HepG2 (cell line): ENCODE data around the gene SEC31B. TPM values are rescaled to one million over a fixed set of nuclear protein-coding genes. Genes with fewer than 3 reads are reported as not detected.

Experiments used
- ATAC-seq: fragments of 200-7000 bp; cut with Tn5 transposase; 3 replicates; pipeline ENCODE4 v1.9.1; 2020; ENCODE audit warnings: mild to moderate bottlenecking, moderate library complexity
- BruUV-seq: library from RNA; stranded (reverse); fragments of 400-500 nt; replicated peaks from 2 replicates; lab custom pipeline; 2021; lab: Mats Ljungman, UMichigan
- CTCF ChIA-PET: fragments of 300-600 bp; formaldehyde crosslinking; extraction: SDS; loops from one replicate; lab custom pipeline; 2021; ENCODE audit warnings: low total read pairs, inconsistent platforms, low intra/inter-chr PET ratio; lab: Yijun Ruan, JAX
- POLR2A ChIA-PET: fragments of 350-600 bp; sonication (Branson Sonifier 250); formaldehyde crosslinking; loops from one replicate; lab custom pipeline; 2020; ENCODE audit warnings: antibody characterized with exemption, inconsistent platforms; lab: Yijun Ruan, JAX
- DNase-seq: peaks from one replicate; pipeline ENCODE4 v3.0.0-alpha.2; 2015; ENCODE audit warnings: low spot score
- FAIRE-seq: peaks from 3 replicates; lab custom pipeline; 2011; peaks lifted over from hg19 to GRCh38; lab: Jason Lieb, UNC
- H2AFZ ChIP-seq: one replicate; pipeline ENCODE4 v1.6.1; 2011; ENCODE audit warnings: low read length, inconsistent platforms
- H3K27ac ChIP-seq: fragments of 300-600 bp; 3 replicates; pipeline ENCODE4 v1.8.0; 2011; ENCODE audit warnings: mixed run types, mild to moderate bottlenecking, mixed read lengths, low read length, inconsistent platforms; ENCODE audit not compliant: insufficient read depth; ENCODE audit errors: extremely low read length
- H3K27me3 ChIP-seq, 2 experiments: fragments of 200-600 bp in 1 of 2; 2 replicates in 1 of 2; 3 replicates in 1 of 2; pipeline versions ENCODE4 v1.6.0 to v1.8.0; 2011; ENCODE audit warnings: low read length in 2 of 2, mild to moderate bottlenecking in 2 of 2, moderate library complexity in 2 of 2, inconsistent platforms in 1 of 2; ENCODE audit not compliant: insufficient read depth in 2 of 2, control insufficient read depth in 1 of 2
- H3K36me3 ChIP-seq, 2 experiments: fragments of 200-600 bp in 1 of 2; replicated peaks in 1 of 2; 2 replicates in 1 of 2; 3 replicates in 1 of 2; pipeline versions ENCODE4 v1.5.1 to v1.8.0; 2011; ENCODE audit warnings: low read length in 2 of 2, inconsistent platforms in 1 of 2; ENCODE audit not compliant: insufficient read depth in 2 of 2, control insufficient read depth in 1 of 2
- H3K4me1 ChIP-seq: 2 replicates; pipeline ENCODE4 v1.5.1; 2012; ENCODE audit warnings: low read length, inconsistent platforms; ENCODE audit not compliant: insufficient read depth
- H3K4me2 ChIP-seq: 2 replicates; pipeline ENCODE4 v1.6.0; 2011; ENCODE audit warnings: low read depth, low read length, inconsistent platforms
- H3K4me3 ChIP-seq, 3 experiments: fragments of 200-600 bp in 1 of 3; sonication (generic), shearing (Covaris generic) in 1 of 3; replicated peaks in 1 of 3; 2 replicates each; pipeline ENCODE4 v1.5.1; 2011 to 2016; ENCODE audit warnings: low read length in 3 of 3, inconsistent platforms in 2 of 3, low read depth in 2 of 3, mild to moderate bottlenecking in 2 of 3, control low read depth in 1 of 3, mixed read lengths in 1 of 3; ENCODE audit not compliant: insufficient read depth in 1 of 3
- H3K79me2 ChIP-seq: one replicate; pipeline ENCODE4 v1.6.1; 2011; ENCODE audit warnings: low read length, inconsistent platforms; ENCODE audit not compliant: insufficient read depth
- H3K9ac ChIP-seq: 2 replicates; pipeline ENCODE4 v1.6.0; 2011; ENCODE audit warnings: mild to moderate bottlenecking, low read depth, low read length, inconsistent platforms; ENCODE audit not compliant: insufficient read depth
- H3K9me3 ChIP-seq: 2 replicates; pipeline ENCODE4 v1.5.1; 2012; ENCODE audit warnings: mild to moderate bottlenecking, low read length
- H4K20me1 ChIP-seq: 2 replicates; pipeline ENCODE4 v1.6.0; 2011; ENCODE audit warnings: inconsistent platforms, mild to moderate bottlenecking, low read length, moderate library complexity; ENCODE audit not compliant: insufficient read depth
- ARHGAP35 ChIP-seq: sonication (generic); formaldehyde crosslinking; IDR thresholded peaks from 2 replicates; pipeline ENCODE4 v1.9.0; 2022; ENCODE audit warnings: mild to moderate bottlenecking, inconsistent platforms, moderate library complexity, missing genetic modification reagents, borderline replicate concordance
- ATF1 ChIP-seq: IDR thresholded peaks from 2 replicates; pipeline ENCODE4 v1.6.1; 2016; ENCODE audit warnings: mild to moderate bottlenecking, control low read depth
- MEIS1 ChIP-seq: sonication (generic); formaldehyde crosslinking; IDR thresholded peaks from 2 replicates; pipeline ENCODE4 v1.9.0; 2021; ENCODE audit warnings: mild to moderate bottlenecking, missing genetic modification reagents, moderate library complexity, borderline replicate concordance
- RFXAP ChIP-seq: sonication (generic); formaldehyde crosslinking; IDR thresholded peaks from 2 replicates; pipeline ENCODE4 v1.4.0; 2020; ENCODE audit warnings: missing genetic modification reagents, borderline replicate concordance
- STAT5B ChIP-seq: sonication (generic); formaldehyde crosslinking; IDR thresholded peaks from 2 replicates; pipeline ENCODE4 v1.4.0; 2020; ENCODE audit warnings: missing genetic modification reagents
- ZHX2 ChIP-seq, 2 experiments: sonication (generic) in 1 of 2; formaldehyde crosslinking in 1 of 2; IDR thresholded peaks; 2 replicates each; pipeline versions ENCODE4 v1.6.1 to v1.9.0; 2014 to 2022; ENCODE audit warnings: antibody characterized with exemption in 1 of 2, borderline replicate concordance in 1 of 2, inconsistent platforms in 1 of 2, low read depth in 1 of 2, missing genetic modification reagents in 1 of 2
- ZNF138 ChIP-seq: sonication (generic); formaldehyde crosslinking; IDR thresholded peaks from 2 replicates; pipeline ENCODE4 v1.5.0; 2020; ENCODE audit warnings: mild to moderate bottlenecking, low read depth, missing genetic modification reagents
- ZNF589 ChIP-seq: sonication (generic); formaldehyde crosslinking; conservative IDR thresholded peaks from 2 replicates; pipeline ENCODE4 v1.8.0; 2022; ENCODE audit warnings: mild to moderate bottlenecking, moderate library complexity, missing genetic modification reagents
- ZNF670 ChIP-seq: sonication (generic); formaldehyde crosslinking; IDR thresholded peaks from 2 replicates; pipeline ENCODE4 v1.8.0; 2022; ENCODE audit warnings: mild to moderate bottlenecking, missing genetic modification reagents, borderline replicate concordance
- ZNF770 ChIP-seq: sonication (generic); formaldehyde crosslinking; IDR thresholded peaks from 2 replicates; pipeline ENCODE4 v1.5.0; 2020; ENCODE audit warnings: mild to moderate bottlenecking, missing genetic modification reagents
- WGBS: methylation state at CpG from one replicate; pipeline ENCODE4 v1.1.6; 2017; ENCODE audit warnings: low lambda C conversion rate; 5-methylcytosine and 5-hydroxymethylcytosine counted together
- in situ Hi-C: cut with HindIII; loops from 2 replicates; pipeline ENCODE4 v1.10.0; 2017; ENCODE audit warnings: low pct_unique_long_range_greater_than_20kb; ENCODE audit not compliant: extremely low pct_ligation_motif_present
- intact Hi-C: fragments of 100-400 bp; cut with micrococcal nuclease; formaldehyde crosslinking; loops from one replicate; pipeline ENCODE4 v1.10.0; 2022; ENCODE audit not compliant: unreplicated experiment
- polyA plus RNA-seq, 8 experiments: library from polyadenylated mRNA; depleted of rRNA in 3 of 8; stranded (reverse) in 7 of 8; unstranded in 1 of 8; fragments of >200 nt; fragmentation: Illumina TruSeq in 4 of 8; extraction: Trizol in 4 of 8; gene quantifications; 2 replicates each; pipeline versions ENCODE4 v1.2.1 to v1.2.3, GENCODE V29; 2011 to 2016; ENCODE audit warnings: low read depth in 4 of 8, missing spikeins in 1 of 8, mixed read lengths in 1 of 8; ENCODE audit not compliant: insufficient read depth in 1 of 8
- total RNA-seq, 5 experiments: library from RNA; depleted of rRNA; stranded (reverse); fragments of >200 nt; fragmentation: Illumina TruSeq; extraction: Trizol; gene quantifications; 2 replicates each; pipeline ENCODE4 v1.2.3, GENCODE V29; 2016; ENCODE audit warnings: low read depth in 1 of 5

SEC31B gene
- total and polyA plus RNA-seq, 2 of the 13 experiments (the other 11 are each of a cell fraction or from before 2014, with no cell fraction given), result 2.0 to 8.3 TPM

GRCh38 chr10:100568912-100569311 is 49.3 kb upstream of the SEC31B start:
- peaks cover 27% of the 10 kb centered on the region for H3K4me1 ChIP-seq
- H3K27me3 ChIP-seq, result peaks cover 2 to 27% of the 10 kb centered on the region in 2 experiments; a peak in 2 of 5 replicates
- H4K20me1 ChIP-seq, result no peaks in the 10 kb centered on the region
- in situ Hi-C loops, result no loop called here
- no peak overlapping the region for H3K4me2 ChIP-seq
- ATAC-seq (no peak), DNase-seq (no peak), FAIRE-seq (no peak)
- no peaks in the 10 kb centered on the region for H3K9me3 ChIP-seq
- intact Hi-C loops, result no loop called here
- H3K36me3 ChIP-seq, result no peaks in the 10 kb centered on the region
- no peak overlapping the region for H3K27ac ChIP-seq
- 88% methylated on average over 3 of the region's 3 CpGs for WGBS
- no peak overlapping the region for H2AFZ ChIP-seq
- POLR2A ChIA-PET, result interaction anchor here (1.9 kb wide), 1 partner anchor 309 kb away, joined by 6 read pairs; no protein-coding TSS in a partner anchor
- CTCF ChIA-PET, result no interaction called here
- BruUV-seq, result no TSS peak
- no peak overlapping the region for H3K4me3 ChIP-seq
- H3K9ac ChIP-seq, result no peak overlapping the region
- no peak for TF ChIP-seq ATF1 (CRISPR knock-in tag)
- TF ChIP-seq RFXAP (CRISPR knock-in tag), result no peak
- TF ChIP-seq ZNF670 (CRISPR knock-in tag), result no peak
- H3K79me2 ChIP-seq, result no peaks in the 10 kb centered on the region

DNA sequence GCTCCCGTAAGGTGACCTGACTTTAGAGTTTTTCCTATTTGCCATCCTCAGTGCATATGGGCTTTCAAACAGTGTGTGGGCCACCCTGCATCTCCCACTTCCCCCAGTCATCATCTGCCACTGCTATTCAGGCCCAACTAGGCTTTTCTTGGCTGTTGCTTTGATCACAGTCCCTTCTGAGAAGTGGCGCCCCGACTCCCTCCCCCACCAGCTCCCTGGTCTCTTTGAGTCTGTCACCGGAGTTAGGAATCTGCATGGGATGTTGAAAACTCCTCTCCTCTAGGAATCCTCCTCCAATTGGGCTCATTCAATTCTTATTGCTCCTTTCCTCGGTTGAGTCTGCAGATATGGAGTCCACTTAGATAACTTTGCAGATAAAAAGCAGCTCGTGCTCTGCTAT is 48.2 kb upstream of the SEC31B start:
- ChIA-PET CTCF (no interaction called here), POLR2A (no interaction called here)
- H2AFZ ChIP-seq, result no peak overlapping the region
- no peak overlapping the region for H3K9ac ChIP-seq
- intact Hi-C loops, result no loop called here
- no TSS peak for BruUV-seq
- no peak overlapping the region for H3K27ac ChIP-seq
- H3K27me3 ChIP-seq, result peaks cover 2 to 23% of the 10 kb centered on the region in 2 experiments; a peak in 2 of 5 replicates
- H3K36me3 ChIP-seq, result no peaks in the 10 kb centered on the region
- in situ Hi-C loops, result no loop called here
- H3K9me3 ChIP-seq, result no peaks in the 10 kb centered on the region
- ATAC-seq (no peak), FAIRE-seq (no peak), DNase-seq (no peak)
- H3K4me2 ChIP-seq, result no peak overlapping the region
- no peaks in the 10 kb centered on the region for H3K79me2 ChIP-seq
- WGBS, result 22% methylated on average over 6 of the region's 6 CpGs
- H4K20me1 ChIP-seq, result no peaks in the 10 kb centered on the region
- H3K4me1 ChIP-seq, result peaks cover 27% of the 10 kb centered on the region
- no peak overlapping the region for H3K4me3 ChIP-seq
- TF ChIP-seq ZNF589 (CRISPR knock-in tag) (no peak), ZNF138 (no peak), ZNF770 (no peak), STAT5B (no peak), ZHX2 (IDR thresholded peaks at IDR 0.05; ENCODE audit: low read depth) (no peak), ZHX2 (CRISPR knock-in tag; IDR thresholded peaks at IDR 0.05; ENCODE audit: borderline replicate concordance) (no peak), ARHGAP35 (CRISPR knock-in tag) (no peak), MEIS1 (no peak)
